Thyroid gland (tissue), 4 donors: ENCODE measurements around the gene PAX3.

Experiments used
- POLR2A ChIP-seq, 2 donors: fragments of 450-650 bp; IDR thresholded peaks; one replicate each; pipeline ENCODE4 v1.6.1; 2017; ENCODE audit warnings: antibody characterized with exemption in 2 of 2, mild to moderate bottlenecking in 2 of 2, moderate library complexity in 1 of 2
- TF ChIP-seq, protein P1 (sequence below), 6 experiments: fragments of 200-600 bp in 3 of 6; fragments of 450-650 bp in 3 of 6; sonication (generic) in 3 of 6; IDR thresholded peaks; one replicate each; pipeline ENCODE4 v1.5.1; 2016 to 2019; ENCODE audit warnings: antibody characterized with exemption in 6 of 6, mild to moderate bottlenecking in 2 of 6, inconsistent platforms in 1 of 6, moderate library complexity in 1 of 6

DNA sequence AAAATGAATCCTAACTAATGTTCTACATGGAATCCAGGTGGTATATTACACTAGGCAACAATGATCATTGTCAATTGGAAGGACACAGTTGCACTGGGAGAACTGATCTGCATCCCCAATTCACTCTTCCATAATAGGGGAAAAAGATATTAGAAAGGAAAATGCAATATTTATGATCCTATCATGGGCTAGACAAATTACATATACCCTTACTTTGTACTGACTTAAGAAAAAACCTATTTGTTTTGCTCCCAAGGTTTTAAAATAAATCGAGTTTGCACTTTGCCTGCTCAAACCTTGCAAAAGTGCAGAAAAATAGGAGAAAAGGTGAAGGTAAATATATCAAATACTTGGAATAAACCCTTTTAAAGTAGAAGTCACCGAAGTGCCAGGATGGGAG is 11.0 kb upstream of the PAX3 start:
- TF ChIP-seq POLR2A (IDR thresholded peaks at IDR 0.05), result no peak
- TF ChIP-seq, protein P1, sequence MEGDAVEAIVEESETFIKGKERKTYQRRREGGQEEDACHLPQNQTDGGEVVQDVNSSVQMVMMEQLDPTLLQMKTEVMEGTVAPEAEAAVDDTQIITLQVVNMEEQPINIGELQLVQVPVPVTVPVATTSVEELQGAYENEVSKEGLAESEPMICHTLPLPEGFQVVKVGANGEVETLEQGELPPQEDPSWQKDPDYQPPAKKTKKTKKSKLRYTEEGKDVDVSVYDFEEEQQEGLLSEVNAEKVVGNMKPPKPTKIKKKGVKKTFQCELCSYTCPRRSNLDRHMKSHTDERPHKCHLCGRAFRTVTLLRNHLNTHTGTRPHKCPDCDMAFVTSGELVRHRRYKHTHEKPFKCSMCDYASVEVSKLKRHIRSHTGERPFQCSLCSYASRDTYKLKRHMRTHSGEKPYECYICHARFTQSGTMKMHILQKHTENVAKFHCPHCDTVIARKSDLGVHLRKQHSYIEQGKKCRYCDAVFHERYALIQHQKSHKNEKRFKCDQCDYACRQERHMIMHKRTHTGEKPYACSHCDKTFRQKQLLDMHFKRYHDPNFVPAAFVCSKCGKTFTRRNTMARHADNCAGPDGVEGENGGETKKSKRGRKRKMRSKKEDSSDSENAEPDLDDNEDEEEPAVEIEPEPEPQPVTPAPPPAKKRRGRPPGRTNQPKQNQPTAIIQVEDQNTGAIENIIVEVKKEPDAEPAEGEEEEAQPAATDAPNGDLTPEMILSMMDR (IDR thresholded peaks at IDR 0.05), result no peak
